Colonic mucosa (tissue), 4 donors: Measurements from ENCODE around the gene TMEM127. TPM values are rescaled to one million over a fixed set of nuclear protein-coding genes. Genes with fewer than 3 reads are reported as not detected.

ENCODE experiments used
- DNase-seq: peaks from one replicate; pipeline ENCODE4 v3.0.0-alpha.2; 2020
- H3K27ac ChIP-seq: fragments of 200-600 bp; one replicate; pipeline ENCODE4 v1.8.0; 2021
- H3K27me3 ChIP-seq: fragments of 200-600 bp; one replicate; pipeline ENCODE4 v1.8.0; 2021
- H3K36me3 ChIP-seq: fragments of 200-600 bp; one replicate; pipeline ENCODE4 v1.8.0; 2021
- H3K4me1 ChIP-seq: fragments of 200-600 bp; one replicate; pipeline ENCODE4 v1.8.0; 2021; ENCODE audit warnings: mild to moderate bottlenecking
- H3K4me3 ChIP-seq: fragments of 200-600 bp; one replicate; pipeline ENCODE4 v1.8.0; 2021
- H3K9ac ChIP-seq, 2 donors: one replicate each; pipeline ENCODE4 v1.7.0; 2013; ENCODE audit warnings: control low read depth in 2 of 2, low read depth in 2 of 2, low read length in 2 of 2
- H3K9me3 ChIP-seq: fragments of 200-600 bp; one replicate; pipeline ENCODE4 v1.8.0; 2021
- intact Hi-C: fragments of 100-400 bp; cut with DNase I; formaldehyde crosslinking; loops from one replicate; pipeline ENCODE4 v1.14.1; 2022
- total RNA-seq, 2 donors: library from RNA; stranded (reverse); fragmentation: NEBNext Ultra II Directional in 1 of 2; extraction: Animal tissue kit (Norgen Biotek cat#: 25700) in 1 of 2; gene quantifications; one replicate each; pipeline ENCODE4 v1.2.1, GENCODE V29; 2021
- TF ChIP-seq, protein P1 (sequence below): fragments of 200-600 bp; IDR thresholded peaks from one replicate; pipeline ENCODE4 v1.8.0; 2022; ENCODE audit warnings: antibody characterized with exemption, mild to moderate bottlenecking
- donor health status: healthy.
- donor health status: DM: no; HTN: no; CAD: no.
- donor health status: DM: no; HTN: no; CAD: no.

TMEM127 gene
- total RNA-seq, 2 donors from 2014 or later, result 61.9 to 81.1 TPM

DNA sequence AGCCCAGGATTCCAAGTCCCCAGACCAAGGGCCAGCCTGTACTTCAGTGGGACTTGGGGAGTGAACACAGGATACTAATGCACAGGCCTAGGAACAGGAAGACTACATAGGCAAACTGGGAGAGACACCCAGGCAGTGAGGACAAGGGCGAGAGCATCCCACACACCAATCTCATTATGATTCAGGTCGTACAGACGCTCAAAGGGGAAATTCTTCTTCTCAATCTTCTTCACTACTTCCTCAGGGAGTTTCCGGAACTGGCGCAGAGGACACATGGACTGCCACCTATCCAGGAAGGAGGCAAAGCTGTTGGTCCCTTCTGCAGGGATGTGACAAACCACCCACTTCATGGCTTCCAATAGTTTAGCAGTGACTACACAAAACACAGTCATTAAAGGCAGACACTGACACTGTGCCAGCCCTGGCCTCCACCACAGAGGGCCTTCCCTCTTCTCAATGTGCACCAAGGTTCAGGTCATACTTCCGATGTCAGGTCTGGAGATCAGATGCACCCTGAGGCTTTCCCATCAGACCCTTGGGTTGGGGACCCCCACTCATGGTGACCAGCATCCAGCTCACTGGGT lies 21.6 kb upstream of the TMEM127 start:
- Histone ChIP-seq H3K36me3 (peaks cover 80% of the 10 kb centered on the region), H3K9ac (no peak overlapping the region), H3K4me1 (no peaks in the 10 kb centered on the region), H3K4me3 (no peak overlapping the region), H3K27ac (no peak overlapping the region), H3K9me3 (no peaks in the 10 kb centered on the region), H3K27me3 (no peaks in the 10 kb centered on the region)
- TF ChIP-seq, protein P1, sequence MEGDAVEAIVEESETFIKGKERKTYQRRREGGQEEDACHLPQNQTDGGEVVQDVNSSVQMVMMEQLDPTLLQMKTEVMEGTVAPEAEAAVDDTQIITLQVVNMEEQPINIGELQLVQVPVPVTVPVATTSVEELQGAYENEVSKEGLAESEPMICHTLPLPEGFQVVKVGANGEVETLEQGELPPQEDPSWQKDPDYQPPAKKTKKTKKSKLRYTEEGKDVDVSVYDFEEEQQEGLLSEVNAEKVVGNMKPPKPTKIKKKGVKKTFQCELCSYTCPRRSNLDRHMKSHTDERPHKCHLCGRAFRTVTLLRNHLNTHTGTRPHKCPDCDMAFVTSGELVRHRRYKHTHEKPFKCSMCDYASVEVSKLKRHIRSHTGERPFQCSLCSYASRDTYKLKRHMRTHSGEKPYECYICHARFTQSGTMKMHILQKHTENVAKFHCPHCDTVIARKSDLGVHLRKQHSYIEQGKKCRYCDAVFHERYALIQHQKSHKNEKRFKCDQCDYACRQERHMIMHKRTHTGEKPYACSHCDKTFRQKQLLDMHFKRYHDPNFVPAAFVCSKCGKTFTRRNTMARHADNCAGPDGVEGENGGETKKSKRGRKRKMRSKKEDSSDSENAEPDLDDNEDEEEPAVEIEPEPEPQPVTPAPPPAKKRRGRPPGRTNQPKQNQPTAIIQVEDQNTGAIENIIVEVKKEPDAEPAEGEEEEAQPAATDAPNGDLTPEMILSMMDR, result no peak
- intact Hi-C loops, result no loop called here
- no peak for DNase-seq

DNA sequence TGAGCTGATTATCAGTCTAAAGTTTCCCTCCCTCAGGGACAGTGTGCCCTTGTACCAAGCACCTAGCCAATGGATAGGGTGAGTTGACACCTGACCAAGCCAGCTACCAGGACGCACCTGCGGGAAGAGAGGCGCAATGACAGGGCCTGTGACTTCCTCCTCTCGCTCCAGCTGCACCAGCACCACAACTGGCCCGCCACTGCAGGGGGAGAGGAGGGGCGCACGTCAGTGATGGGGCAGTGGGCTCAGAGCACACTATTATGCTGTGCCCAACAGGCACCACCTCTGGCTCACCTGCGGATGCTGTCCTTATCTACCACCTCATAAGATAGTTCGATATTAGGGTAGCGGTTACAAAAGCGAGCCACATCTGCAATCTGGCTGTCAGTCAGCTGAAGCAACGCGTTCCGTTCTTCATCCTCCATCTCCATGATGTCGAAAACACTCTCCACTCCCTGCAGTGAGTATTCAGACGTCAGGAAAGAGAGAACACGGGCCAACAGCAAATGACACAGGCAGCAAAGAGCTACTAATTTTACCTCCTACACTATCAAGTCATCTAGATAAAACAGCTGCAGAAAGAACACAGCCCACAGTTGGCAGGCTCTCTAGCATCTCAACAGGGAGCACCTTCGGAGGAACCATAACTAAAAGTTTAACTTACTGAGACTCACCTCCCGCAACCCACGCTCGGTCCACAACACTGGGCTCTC lies 11.1 kb upstream of the TMEM127 start:
- no peaks in the 10 kb centered on the region for H3K4me1 ChIP-seq
- no peak for DNase-seq

GRCh38 chr2:96274355-96275056 lies 8.7 kb upstream of the TMEM127 start:
- TF ChIP-seq, protein P1, result no peak
- Histone ChIP-seq H3K27me3 (no peaks in the 10 kb centered on the region), H3K9me3 (no peaks in the 10 kb centered on the region), H3K36me3 (peaks cover 22% of the 10 kb centered on the region), H3K4me1 (no peaks in the 10 kb centered on the region), H3K27ac (no peak overlapping the region), H3K4me3 (no peak overlapping the region), H3K9ac (no peak overlapping the region)
- intact Hi-C loops, result no loop called here
- no peak for DNase-seq

More for the DNA sequence above, 11.1 kb upstream of the TMEM127 start:
- Histone ChIP-seq H3K4me3 (no peak overlapping the region), H3K9ac (no peak overlapping the region), H3K27ac (no peak overlapping the region), H3K36me3 (peaks cover 25% of the 10 kb centered on the region), H3K27me3 (no peaks in the 10 kb centered on the region), H3K9me3 (no peaks in the 10 kb centered on the region)
- intact Hi-C loops, result no loop called here
- TF ChIP-seq, protein P1, result no peak

DNA sequence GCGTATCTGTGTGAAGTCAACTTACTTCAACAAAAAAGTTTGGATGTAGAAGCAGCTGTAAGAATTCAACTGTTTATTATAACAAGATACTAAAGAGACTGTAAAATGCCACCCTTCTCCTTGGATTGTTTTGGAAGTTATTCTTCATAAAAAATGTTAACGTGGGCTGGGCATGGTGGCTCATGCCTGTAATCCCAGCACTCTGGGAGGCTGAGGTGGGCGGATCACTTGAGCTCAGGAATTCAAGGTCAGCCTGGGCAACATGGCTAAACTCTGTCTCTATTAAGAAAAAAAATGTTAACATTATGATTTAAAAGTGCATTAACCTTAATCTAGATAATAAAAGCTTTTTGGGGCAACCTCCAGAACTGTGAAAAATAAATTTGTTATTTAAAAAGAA lies 8.0 kb upstream of the TMEM127 start:
- no peaks in the 10 kb centered on the region for H3K9me3 ChIP-seq
- no peak for DNase-seq
- intact Hi-C loops, result no loop called here
- H3K27me3 ChIP-seq, result no peaks in the 10 kb centered on the region
- H3K9ac ChIP-seq, result no peak overlapping the region
- TF ChIP-seq, protein P1, result no peak
- no peak overlapping the region for H3K4me3 ChIP-seq
- H3K4me1 ChIP-seq, result no peaks in the 10 kb centered on the region
- peaks cover 24% of the 10 kb centered on the region for H3K36me3 ChIP-seq
- H3K27ac ChIP-seq, result no peak overlapping the region

DNA sequence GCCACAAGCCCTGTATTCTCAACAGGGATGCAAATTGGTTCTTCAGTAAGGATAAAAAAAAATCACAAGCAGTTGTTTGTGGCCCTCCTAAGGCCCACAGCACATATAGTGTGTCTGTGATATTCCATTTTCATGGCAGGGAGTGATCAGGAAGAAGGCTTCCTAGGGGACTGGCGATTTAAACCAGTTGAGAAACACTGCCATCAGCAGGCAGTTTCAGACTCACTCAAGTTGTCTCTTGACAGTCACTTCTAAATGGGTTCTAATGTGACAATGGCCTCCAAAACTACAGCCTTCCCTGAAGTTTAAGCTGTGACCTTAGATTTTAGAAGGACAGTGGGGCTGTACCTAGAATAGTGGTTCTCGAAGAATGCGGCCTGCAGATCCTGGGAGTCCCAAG lies 6.2 kb upstream of the TMEM127 start:
- Histone ChIP-seq H3K9me3 (no peaks in the 10 kb centered on the region), H3K4me3 (no peak overlapping the region), H3K27me3 (no peaks in the 10 kb centered on the region), H3K36me3 (peaks cover 23% of the 10 kb centered on the region), H3K27ac (no peak overlapping the region), H3K9ac (no peak overlapping the region), H3K4me1 (peaks cover 5% of the 10 kb centered on the region)
- intact Hi-C loops, result no loop called here
- TF ChIP-seq, protein P1, result peak; percentile 9
- DNase-seq, result no peak
